ENCODE data around the gene HSPB3.
"Not testable (repeated sequence)": the region's sequence is repeated elsewhere in the genome, so short reads cannot be mapped to it uniquely, and the experiment has no call there.

HSPB3 gene, protein sequence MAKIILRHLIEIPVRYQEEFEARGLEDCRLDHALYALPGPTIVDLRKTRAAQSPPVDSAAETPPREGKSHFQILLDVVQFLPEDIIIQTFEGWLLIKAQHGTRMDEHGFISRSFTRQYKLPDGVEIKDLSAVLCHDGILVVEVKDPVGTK

DNA sequence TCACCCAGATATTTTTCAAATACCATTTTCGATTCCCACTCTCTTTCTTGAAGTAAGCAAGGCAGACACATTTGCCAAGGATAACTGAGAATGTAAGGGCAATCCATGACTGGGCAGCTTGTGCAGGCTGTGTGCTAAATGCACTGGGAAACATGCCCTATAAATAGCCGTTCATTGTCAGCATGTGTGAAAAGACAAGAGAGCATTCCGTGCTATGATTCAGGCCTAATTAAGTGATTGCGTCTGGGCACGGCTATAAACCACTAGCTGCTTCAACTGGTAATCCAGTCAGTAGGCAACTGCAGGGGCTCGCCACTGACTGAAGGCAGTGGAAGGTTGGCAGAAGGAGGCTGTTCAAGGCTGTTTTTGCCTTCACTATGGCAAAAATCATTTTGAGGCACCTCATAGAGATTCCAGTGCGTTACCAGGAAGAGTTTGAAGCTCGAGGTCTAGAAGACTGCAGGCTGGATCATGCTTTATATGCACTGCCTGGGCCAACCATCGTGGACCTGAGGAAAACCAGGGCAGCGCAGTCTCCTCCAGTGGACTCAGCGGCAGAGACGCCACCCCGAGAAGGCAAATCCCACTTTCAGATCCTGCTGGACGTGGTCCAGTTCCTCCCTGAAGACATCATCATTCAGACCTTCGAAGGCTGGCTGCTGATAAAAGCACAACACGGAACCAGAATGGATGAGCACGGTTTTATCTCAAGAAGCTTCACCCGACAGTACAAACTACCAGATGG, at the start of gene HSPB3:
TSS of gene HSPB3 (plus strand) at position 287 of the 745 bp plus-strand sequence. CDS start at position 378, 91 bp downstream.
- DNase-seq, result no peak

DNA sequence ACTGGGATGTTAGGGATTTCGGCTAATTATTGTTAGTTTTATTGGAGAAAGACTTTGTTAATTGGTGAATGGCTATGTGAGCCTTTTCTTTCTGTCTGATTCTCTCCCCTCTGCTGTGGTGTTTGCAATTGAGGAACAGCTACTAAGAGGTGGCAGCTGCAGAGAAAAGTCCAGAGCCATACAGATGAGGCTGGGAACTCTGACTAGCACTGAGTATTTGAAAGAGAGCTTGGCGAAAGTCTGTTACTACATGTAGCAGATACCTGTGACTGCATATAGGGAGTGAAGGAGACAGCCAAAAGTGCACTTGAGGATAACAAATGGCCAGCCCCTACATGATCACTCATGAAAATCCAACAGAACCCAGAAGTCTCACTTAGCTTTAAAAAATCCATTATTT, 44.3 kb upstream of the HSPB3 start:
- DNase-seq, result no peak

DNA sequence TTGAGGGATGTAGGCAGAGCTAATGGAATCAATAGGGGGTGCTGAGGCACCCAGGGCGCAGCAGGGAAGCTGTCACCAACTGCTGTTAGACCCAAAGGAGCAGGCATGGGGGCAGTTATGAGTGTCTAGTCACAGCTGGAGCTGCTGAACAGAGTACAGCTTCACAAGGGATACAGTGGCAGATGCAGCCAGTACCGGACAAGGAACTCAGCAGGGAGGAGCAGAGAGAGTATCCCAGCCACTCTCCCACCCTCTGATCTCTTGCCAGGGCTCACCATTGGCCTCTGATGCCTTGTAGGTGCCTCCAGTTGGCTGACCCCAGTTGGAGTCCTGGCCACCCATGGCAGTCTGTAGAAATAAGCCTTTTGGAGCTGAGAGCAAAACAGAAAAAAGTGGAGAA, 42.6 kb upstream of the HSPB3 start:
- DNase-seq, result no peak

DNA sequence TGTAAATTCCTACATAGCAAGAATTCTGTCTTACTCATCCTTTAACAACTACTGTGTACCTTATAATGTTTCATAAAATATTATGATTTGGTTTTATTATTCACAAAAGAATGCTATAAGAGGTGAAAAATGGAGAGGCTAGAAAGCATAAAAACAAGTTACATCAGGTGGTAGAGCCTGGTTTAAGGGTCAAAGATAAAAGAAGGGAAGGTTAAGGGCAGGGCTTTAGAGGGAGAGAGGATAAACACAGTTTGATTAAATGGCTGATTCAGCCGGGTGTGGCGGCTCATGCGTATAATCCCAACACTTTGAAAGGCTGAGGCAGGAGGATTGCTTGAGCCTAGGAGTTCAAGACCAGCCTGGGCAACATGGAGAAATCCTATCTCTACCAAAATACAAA, 40.4 kb upstream of the HSPB3 start:
- DNase-seq, result no peak

DNA sequence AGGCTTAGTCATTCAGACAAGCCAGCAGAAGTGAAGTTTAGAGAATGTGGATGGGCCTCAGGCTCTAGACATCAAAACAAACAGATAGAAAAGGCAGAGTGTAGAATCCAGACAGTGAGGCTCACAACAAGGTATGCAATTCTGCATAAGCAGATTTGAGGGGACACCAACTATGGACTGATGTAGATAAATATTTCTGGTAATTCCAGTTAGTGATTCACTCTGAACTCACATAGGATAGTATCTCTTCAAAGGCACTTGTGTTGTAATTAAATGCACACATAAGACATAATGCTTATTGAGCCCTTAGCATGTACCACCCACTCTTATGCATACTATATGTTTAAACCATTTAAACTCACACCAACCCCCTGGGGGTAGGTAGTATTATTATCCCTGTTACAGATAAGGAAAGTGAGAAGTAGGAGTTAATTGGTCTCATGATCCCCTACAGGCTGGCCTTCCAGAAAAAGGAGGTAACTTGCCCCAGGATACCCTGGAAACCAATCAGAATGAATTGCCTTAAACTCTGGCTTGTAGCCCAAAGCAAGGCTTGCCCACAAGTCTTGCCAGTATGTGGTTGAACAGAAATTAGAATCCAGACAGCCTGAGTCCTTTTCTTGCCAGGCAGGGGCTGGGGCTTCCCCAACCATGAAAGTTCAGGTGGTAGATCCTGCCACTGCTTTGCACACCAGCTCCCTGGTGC, 39.5 kb upstream of the HSPB3 start:
- no peak for DNase-seq

DNA sequence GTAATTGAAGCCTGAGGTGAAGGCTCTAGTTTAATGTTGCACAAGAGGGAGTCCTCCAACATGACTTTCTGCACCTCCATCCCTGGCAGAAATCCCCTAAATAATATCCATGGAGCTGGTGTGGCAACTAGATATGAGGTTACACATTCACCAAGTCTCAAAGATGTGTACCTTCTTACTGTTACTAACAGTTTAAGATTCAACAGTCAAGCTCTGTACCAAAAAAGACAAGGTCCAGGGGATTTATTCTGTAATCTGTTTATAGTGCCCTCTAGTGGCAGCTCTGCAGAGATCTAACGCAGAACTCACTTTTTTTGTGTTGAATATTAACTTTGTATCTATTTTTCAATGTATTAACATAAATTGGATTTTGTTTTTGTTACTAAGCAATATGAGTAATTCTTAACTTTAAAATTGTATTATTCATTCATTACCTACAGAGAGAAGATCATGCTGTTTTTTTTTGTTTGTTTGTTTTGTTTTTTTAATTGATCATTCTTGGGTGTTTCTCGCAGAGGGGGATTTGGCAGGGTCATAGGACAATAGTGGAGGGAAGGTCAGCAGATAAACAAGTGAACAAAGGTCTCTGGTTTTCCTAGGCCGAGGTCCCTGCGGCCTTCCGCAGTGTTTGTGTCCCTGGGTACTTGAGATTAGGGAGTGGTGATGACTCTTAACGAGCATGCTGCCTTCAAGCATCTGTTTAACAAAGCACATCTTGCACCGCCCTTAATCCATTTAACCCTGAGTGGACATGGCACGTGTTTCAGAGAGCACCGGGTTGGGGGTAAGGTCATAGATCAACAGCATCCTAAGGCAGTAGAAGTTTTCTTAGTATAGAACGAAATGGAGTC, 35.7 kb upstream of the HSPB3 start:
- not testable (repeated sequence) for DNase-seq

DNA sequence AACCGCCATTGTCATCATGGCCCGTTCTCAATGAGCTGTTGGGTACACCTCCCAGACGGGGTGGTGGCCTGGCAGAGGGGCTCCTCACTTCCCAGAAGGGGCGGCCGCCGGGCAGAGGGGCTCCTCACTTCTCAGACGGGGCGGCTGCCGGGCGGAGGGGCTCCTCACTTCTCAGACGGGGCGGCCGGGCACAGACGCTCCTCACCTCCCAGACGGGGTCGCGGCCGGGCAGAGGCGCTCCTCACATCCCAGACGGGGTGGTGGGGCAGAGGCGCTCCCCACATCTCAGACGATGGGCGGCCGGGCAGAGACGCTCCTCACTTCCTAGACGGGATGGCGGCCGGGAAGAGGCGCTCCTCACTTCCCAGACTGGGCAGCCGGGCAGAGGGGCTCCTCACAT, 35.0 kb upstream of the HSPB3 start:
- DNase-seq, result not testable (repeated sequence)

DNA sequence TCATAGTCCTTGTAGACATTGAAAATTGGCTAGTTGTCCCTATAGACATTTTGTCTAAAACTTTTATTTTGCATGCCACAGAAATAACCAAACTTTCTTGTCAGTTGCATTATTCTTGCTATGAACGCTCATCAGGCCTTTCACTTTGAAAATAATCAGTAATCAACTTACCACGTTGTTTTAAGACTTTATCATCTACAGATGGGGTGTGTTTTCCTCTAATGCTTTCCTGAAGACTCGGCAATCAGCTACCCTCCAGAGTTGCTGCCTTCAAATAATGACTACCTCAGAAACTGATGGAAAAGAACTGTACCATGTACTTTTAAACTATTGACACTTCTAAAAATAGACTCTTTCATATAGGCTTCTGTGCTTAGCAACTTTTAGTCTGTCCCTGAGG, 33.5 kb upstream of the HSPB3 start:
- DNase-seq, result no peak

DNA sequence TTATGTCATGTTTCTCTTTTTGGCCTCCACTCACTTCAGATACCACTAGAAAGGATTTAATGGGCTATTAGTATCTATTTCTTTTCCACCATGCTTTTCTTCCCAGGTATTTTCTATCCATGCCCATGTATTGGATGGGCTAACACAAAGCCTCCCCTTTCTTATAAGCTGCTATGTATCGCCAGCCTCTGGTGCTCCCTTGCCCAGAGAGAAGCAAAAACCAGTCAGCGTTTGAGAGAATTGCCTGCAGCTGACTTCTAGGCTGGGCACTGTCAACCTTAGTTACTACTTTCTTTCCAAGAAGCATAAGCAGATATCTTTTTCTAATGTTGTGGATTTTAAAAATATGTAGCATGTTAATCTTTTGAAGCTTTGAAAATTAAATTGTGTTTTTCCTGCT, 30.2 kb upstream of the HSPB3 start:
- DNase-seq, result no peak

DNA sequence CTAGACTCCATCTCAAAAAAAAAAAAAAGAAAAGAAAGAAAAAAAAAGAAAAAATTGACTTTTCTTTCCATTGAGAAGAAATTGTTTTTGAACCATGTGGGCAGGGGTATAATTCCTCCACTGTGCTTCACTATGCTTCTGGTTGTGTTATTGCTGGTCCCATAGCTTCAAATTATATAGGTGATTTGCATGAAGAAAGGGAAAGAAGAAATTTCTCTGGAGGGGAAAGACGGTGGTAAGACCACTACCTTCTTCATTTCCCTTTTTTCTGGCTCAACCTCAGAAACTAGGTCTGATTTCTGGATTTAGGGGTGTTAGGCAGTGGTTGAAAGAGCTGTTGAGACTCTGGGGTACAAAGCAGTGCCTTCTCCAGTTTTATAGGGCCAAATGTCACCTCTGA, 29.3 kb upstream of the HSPB3 start:
- no peak for DNase-seq

DNA sequence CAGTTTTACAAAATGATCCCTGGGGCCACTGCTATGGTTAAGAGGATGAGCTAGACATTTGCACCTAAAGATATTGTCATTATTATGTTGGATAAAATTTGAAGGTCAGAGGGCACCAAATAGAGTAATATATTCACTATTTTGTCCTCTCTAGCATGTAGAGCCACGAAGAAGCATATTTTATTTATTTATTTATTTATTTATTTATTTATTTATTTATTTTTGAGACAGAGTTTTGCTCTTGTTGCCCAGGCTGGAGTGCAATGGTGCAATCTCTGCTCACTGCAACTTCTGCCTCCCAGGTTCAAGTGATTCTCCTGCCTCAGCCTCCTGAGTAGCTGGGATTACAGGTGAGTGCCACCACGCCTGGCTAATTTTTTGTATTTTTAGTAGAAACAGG, 20.8 kb upstream of the HSPB3 start:
- DNase-seq, result not testable (repeated sequence)

DNA sequence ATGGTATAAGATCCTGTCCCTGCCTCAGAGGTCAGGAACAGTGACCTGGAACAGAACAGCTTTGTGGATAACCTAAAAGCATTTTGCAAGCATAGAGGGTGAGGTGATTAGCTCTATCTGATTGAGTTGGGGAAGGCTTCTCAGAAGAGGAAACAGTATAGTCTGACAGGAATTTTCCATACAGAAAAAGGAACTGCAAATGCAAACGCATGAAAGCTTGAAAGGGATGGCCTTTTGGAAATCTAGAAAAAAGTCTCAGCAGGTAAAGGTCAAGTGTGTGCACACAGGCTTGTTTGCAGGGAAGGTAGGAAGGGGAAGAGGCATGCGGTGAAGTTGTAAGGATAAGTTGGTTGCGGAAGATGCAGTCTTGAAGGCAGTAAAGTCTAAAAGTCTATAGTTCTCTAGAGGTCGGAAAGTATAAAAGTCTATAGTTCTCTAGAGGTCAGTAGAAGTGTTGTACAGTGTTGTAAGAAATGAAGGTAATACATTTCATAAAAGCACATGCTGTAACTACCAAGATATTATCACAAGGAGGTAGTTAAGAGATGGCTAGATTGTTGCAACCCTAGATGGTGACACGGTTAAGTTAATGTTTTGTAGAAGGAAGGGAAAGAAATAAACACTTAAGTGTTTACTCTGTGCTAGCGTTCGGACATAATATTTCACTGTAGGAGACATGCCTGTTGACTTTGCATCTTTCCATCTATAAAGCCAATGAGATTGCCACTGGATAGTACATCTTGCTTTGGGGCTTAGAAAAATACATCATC, 16.7 kb upstream of the HSPB3 start:
- DNase-seq, result no peak

DNA sequence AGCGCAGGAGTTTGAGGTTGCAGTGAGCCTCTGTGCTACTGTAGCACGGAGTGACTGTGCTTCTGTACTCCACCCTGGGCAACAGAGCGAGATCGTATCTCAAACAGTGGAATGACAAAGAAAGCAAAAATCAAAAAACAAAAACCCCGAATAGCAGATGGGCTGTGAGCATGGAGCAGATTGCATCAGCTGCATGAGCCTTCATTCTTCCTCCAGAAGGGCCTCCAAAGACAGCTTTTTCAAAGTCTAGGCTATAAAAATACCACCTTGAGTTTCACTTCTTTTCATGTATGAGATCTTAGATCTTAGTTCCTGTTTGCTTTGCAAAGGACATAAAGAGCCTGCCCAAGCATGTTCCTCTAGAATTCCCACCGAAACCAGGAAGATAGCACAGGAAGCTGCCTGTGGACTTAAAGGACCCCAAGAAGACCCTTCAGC, 15.0 kb upstream of the HSPB3 start:
- DNase-seq, result no peak

DNA sequence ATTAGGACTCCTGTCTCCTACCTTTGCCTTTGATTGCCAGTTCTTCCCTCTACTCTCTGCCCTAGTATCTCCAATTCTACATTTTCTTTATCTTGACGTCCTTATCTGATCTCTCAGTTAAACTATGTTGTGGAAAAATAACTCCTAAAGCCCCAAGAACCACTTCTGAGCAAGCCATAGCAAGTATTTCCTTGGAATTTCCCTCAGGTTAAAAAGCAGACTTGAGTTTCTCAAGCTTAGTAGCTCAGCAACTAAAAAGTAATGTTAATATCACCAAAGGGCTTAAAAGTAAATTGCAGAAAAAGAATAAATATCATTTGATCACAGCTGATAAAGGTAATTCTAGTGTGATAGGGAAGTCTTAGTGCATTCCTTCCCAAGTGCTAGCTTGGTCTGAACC, 13.2 kb upstream of the HSPB3 start:
- no peak for DNase-seq

DNA sequence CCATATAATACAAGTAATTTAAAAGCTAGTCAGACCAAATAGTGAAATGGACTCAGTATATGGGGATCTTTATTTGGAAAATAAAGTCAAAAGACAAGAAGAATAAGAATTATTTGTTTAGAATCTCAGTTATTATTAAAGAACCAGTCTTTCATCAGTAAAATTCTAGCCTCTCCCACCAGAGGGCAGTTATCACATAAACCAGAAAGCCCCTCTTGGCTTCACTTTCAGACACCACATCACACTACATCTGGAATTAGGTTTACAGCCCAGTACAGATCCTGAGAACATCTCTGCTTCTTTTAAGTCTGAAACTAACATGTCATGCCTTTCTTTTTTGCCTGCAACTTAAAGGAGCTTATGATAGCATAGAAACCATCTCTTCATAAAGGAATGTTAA, 12.2 kb upstream of the HSPB3 start:
- no peak for DNase-seq

DNA sequence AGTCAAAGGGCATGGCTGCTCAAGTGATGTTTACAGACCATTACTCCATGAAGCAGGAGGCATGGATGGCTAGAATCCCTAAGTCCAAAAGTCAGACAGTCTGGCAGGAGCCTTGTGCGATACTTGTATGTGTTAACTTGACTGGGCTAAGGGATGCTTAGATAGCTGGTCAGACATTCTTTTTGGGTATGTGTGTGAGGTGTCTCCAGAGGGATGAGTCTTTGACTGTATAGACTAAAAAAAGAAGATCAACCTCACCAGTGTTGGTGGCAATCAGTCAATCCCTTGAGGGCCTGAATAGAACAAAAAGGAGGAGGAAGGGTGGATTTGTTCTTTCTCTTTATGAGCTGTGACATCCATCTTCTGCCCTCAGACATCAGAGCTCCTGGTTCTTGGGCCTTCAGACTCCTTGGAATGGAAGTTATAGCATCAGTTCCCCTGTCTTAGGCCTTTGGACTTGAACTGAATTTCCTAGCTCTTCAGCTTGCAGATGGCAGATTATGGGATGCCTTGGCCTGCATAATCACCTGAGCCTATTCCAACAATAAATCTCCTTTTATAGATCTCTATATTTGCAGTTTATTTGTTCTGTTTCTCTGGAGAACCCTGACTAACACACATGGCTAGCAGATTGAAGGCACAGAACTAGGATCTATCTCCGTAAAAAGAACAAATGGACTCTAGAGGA, 9.7 kb upstream of the HSPB3 start:
- DNase-seq, result no peak

DNA sequence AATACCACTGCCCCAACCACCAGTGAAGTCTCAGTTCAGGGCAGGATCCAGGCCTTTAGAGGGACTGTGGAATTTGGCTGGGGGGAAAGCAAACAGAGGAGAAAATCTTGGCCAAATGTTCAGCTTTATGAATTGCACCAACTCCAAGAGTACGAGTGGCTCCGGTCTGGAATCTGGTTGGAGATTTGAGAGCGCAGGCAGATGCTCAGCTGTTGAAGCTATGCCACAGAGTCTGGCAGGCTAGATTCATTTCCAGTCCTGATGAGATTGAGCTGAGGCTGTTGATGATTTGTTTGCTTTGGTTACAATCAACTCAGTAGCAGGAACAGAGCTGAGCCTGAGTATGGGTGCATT, 9.1 kb upstream of the HSPB3 start:
- DNase-seq, result no peak

DNA sequence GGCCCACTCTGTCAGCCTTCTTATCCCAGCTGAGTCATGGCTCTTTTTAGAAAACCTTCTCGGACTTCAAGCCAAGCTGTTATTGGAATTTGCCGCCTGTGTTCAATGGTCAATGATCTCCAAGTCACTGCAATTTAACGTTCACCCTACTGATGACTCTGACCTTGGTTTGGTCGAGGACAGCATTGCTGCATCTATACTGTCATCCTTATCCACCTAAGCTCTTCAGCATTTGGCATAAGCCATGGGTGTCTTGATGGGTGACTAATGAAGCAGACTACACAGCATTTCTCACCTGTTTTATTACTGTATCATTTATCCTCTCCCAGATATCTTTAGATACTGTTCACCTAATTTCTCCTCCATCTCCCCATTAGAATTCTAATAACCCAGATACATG, 5.6 kb upstream of the HSPB3 start:
- no peak for DNase-seq

DNA sequence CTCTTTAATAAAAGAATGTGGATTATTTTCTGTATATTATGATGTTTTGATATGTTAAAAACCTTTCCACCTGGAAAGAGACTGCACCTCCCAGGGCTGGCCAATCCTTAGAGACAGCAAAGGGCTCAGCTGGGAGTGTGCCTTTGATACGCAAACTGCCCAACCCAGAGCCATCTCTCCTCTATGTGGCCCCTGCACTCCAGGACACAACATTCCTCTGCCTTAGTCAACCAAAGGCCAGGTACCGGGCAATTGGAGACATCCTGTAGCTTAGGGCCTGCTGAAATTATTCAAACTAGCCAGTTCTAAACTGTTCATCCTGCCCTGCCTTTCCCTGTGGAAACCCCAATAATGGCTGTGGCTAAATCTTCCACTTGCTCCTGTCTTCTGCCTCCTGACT, 5.0 kb upstream of the HSPB3 start:
- DNase-seq, result no peak

DNA sequence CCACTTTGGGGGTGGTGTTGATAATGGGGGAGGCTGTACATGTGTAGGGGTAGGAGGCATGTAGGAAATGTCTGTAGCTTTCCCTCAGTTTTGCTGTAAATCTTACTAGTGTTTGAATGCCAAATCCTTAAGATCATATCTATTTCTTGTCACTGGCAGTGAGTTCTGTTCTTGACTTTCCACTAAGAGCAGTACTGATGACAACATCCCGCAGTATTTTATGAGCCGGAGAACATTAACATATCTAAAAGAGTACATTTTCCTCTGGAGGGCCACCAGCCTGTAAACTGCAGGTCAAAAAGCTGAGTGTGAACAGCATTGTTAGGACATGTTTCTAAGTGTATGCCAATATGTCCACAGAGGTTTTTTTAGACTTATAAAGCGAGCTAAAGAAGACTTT, 2.5 kb upstream of the HSPB3 start:
- no peak for DNase-seq

DNA sequence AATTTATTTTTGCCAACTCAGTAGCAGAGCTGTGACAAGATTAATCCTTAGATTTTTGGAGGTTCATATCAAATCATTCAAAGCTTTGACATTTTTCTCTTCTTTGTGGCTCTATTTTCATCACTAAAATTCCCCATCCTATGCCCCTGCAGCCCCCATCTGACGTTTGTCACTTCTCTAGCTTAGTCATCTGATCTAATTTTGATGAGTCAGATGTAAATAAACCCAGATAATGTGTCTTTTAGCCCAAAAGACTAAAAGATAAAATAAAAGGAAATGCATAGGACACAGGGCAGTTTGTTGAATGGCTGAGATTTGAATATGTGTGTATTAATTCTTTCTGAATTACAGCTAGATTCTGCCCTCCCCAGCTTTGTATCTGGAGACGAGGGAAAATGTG, 897 bp upstream of the HSPB3 start:
- DNase-seq, result no peak

Measured in NCI-H524 treated with DMSO at 0.1 percent for 48 hours (cell line).